Activated naive CD8-positive, alpha-beta T cell treated with anti-CD3 and anti-CD28 coated beads for 36 hours (primary cell): ENCODE results near the gene PEX7. TPM values are rescaled to one million over a fixed set of nuclear protein-coding genes. Genes with fewer than 3 reads are reported as not detected.

Experiments
- DNase-seq: peaks from one replicate; pipeline ENCODE4 v3.0.0; 2021
- H3K27ac Mint-ChIP-seq: one replicate; pipeline ENCODE4 v1.8.0; 2022; ENCODE audit warnings: mild to moderate bottlenecking, moderate library complexity, mixed read lengths
- H3K27me3 Mint-ChIP-seq: one replicate; pipeline ENCODE4 v1.8.0; 2022; ENCODE audit warnings: mild to moderate bottlenecking, mixed read lengths
- H3K36me3 Mint-ChIP-seq: one replicate; pipeline ENCODE4 v1.8.0; 2021; ENCODE audit warnings: mild to moderate bottlenecking, mixed read lengths
- H3K4me1 Mint-ChIP-seq: one replicate; pipeline ENCODE4 v1.8.0; 2021; ENCODE audit warnings: mixed read lengths
- H3K4me3 Mint-ChIP-seq: one replicate; pipeline ENCODE4 v1.8.0; 2022; ENCODE audit warnings: mild to moderate bottlenecking, moderate library complexity, mixed read lengths
- H3K9me3 Mint-ChIP-seq: one replicate; pipeline ENCODE4 v1.8.0; 2022; ENCODE audit warnings: mixed read lengths
- total RNA-seq, 2 experiments: library from RNA; stranded (reverse); gene quantifications; one replicate each; pipeline ENCODE4 v1.2.3, GENCODE V29; 2021

Gene PEX7, protein sequence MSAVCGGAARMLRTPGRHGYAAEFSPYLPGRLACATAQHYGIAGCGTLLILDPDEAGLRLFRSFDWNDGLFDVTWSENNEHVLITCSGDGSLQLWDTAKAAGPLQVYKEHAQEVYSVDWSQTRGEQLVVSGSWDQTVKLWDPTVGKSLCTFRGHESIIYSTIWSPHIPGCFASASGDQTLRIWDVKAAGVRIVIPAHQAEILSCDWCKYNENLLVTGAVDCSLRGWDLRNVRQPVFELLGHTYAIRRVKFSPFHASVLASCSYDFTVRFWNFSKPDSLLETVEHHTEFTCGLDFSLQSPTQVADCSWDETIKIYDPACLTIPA
- total RNA-seq: 1 to 10 TPM; 4.7 to 6.1 TPM

DNA sequence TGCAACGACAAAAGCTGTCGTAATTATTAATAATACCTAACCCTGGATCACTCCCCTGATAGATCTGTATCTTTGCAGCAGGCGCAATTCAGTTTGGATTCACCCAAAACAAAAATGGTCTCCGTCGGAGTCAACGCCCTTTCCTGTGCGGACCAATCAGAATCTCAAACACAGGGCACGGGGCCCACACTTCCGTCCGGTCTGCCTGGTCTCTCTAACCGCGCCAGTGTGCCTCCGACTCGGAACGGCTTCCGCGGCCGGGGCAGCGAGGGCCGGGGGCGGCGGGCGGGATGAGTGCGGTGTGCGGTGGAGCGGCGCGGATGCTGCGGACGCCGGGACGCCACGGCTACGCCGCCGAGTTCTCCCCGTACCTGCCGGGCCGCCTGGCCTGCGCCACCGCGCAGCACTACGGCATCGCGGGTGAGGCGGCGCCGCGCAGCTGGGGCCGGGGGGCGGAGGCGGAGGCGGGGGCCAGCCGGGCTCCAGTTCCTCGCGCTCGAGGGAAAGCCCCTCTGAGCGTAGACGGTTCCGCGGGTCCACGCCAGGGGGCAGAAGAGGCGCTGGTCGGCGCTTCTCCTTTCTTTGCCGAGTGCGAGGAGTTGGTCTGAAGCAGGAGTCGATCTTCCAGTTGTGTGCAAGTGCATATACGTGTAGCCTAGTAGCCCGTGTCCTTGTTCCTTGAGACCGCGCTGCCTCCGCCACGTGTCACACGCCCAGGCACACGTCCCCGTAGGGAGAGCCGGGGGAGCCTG, at the start of gene PEX7:
PEX7 (plus strand) TSS at position 217 of the 752 bp plus-strand sequence; CDS start at position 291, 74 bp downstream.
- Mint-ChIP-seq H3K36me3 (peaks cover 29% of the 10 kb centered on the region), H3K4me3 (peak within 1 kb of the TSS; percentile 88), H3K27ac (peak within 1 kb of the TSS; percentile 93), H3K27me3 (peaks cover 4% of the 10 kb centered on the region), H3K4me1 (peaks cover 13% of the 10 kb centered on the region), H3K9me3 (no peaks in the 10 kb centered on the region)
- peak; percentile 88 for DNase-seq

DNA sequence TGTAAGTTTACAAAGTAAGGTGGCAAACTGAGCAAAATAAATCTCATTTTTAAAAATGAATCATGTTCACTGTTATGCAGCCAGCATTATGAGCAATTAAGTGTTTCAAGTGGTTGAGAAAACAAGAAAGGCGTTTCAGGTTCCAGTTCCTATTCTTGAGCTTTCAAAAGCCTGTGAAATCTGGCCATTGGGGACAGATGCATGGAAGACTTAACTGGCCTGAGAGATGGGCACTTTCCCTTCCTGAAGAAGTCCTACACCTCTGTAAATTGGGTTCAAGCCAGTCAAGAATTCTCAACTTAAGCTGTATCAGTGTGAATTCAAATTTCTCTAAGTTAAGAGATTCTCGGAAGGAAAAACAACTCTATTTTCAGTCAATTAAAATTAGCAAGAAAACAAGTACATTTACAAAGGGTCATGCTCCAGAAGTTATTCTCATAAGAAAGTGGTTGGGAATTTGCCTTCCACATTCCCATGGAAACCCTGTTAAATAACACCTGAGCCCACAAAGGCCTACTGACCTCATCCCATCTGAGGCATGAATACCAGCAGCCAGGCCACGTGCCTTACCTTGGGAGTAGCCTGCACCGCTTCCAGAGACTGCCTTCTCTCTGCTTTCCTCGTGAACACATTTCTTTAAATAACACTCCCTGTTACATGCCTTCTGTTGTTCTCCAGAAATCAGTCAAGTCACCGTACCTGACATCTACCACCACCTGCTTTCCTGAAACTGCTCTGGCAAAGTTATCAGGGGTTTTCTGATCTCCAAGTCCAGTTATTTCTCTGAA, 49.5 kb upstream of the PEX7 start:
- no peak overlapping the region for H3K27ac Mint-ChIP-seq
- H3K4me3 Mint-ChIP-seq: no peak overlapping the region
- H3K36me3 Mint-ChIP-seq: peaks cover 13% of the 10 kb centered on the region
- no peaks in the 10 kb centered on the region for H3K9me3 Mint-ChIP-seq
- peaks cover 3% of the 10 kb centered on the region for H3K27me3 Mint-ChIP-seq
- no peak for DNase-seq
- H3K4me1 Mint-ChIP-seq: peaks cover 24% of the 10 kb centered on the region

DNA sequence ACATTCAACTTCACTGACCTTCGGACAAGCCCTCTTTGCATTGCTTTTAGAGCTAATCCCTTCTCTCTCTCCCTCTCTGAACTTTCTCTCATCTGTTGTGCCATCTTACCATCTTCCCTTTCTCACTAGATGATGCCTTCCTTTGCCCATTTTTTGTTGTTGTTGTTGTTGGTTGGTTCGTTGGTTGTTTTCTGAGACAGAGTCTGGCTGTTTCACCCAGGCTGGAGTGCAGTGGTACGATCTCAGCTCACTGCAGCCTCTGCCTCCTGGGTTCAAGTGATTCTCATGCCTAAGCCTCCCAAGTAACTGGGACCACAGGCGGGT, 49.0 kb upstream of the PEX7 start:
- H3K27ac Mint-ChIP-seq: no peak overlapping the region
- no peak overlapping the region for H3K4me3 Mint-ChIP-seq
- peaks cover 23% of the 10 kb centered on the region for H3K4me1 Mint-ChIP-seq
- no peak for DNase-seq
- no peaks in the 10 kb centered on the region for H3K9me3 Mint-ChIP-seq
- H3K27me3 Mint-ChIP-seq: peaks cover 3% of the 10 kb centered on the region
- peaks cover 13% of the 10 kb centered on the region for H3K36me3 Mint-ChIP-seq

DNA sequence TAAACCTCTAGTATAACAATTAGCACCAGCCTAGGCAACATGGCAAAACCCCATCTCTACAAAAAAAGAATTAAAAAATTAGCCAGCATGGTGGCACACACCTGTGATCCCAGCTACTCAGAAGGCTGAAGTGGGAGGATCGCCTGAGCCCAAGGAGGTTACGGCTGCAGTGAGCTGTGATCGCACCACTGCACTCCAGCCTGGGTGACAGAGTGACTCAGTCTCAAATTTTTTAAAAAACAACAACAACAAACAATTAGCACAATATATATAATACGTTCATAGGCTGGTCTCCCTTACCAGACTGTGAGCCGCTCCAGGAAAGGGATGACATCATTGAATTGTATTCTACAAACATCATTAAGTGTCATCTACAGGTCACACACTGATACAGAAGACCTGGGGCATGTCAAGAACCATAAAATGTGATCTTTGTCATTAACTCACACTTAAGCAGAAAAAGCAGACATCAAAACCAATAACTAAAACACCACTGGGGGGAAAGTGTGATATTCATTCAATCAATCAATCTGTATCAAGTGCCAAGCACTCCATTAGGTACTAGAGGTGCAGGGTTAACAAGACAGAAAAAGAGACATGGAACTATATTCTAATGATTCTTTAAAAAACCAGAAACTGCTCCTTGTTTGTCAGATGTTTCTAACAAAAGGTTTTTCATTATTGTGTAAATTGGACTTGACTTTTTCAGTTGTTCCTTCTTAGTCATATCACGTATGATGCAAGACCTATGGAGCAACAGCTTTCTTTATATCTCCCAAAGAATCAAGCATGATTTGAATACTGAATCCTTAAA, 48.0 kb upstream of the PEX7 start:
- DNase-seq: no peak
- no peak overlapping the region for H3K27ac Mint-ChIP-seq
- peaks cover 23% of the 10 kb centered on the region for H3K4me1 Mint-ChIP-seq
- peaks cover 2% of the 10 kb centered on the region for H3K27me3 Mint-ChIP-seq
- no peaks in the 10 kb centered on the region for H3K9me3 Mint-ChIP-seq
- peaks cover 13% of the 10 kb centered on the region for H3K36me3 Mint-ChIP-seq
- H3K4me3 Mint-ChIP-seq: no peak overlapping the region

DNA sequence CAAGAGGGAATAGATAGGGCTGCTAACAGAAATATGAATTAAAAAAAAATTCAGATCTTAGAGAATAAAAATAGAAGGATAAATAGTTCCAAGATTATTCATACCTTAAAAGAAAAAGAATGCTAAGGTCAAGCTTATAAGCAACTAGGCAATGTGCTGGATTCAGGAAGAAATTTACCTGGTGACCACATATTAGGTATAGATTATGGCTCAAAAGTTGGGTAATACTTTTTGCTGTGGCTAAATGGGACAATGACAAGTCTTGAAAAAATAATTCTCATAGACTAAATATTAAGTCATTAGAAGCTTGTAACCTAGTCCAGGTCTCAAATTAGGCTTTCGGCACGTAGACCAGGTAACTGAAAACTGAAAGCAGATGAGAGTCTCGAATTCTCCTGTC, 47.3 kb upstream of the PEX7 start:
- Mint-ChIP-seq H3K4me1 (peaks cover 23% of the 10 kb centered on the region), H3K27ac (no peak overlapping the region), H3K36me3 (peaks cover 13% of the 10 kb centered on the region), H3K4me3 (no peak overlapping the region), H3K9me3 (no peaks in the 10 kb centered on the region), H3K27me3 (no peaks in the 10 kb centered on the region)
- DNase-seq: no peak

DNA sequence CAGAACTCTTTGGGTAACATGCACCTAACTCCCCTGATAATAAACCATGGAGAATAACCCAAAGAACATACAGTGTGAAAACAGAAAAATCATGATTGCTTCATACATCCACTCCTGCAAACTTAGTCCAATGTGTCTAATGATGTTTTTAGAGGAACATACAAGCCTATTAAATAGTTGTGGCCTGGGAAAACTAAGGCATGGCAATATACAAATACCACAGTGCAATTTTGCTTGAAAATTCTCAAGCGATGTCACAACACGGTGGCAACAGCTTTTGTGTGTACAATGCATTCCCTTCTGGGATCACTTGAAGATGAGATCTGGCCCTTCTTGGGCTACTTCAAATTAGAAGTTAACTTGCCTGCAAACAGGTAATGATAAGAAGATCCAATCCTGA, 46.8 kb upstream of the PEX7 start:
- peaks cover 23% of the 10 kb centered on the region for H3K4me1 Mint-ChIP-seq
- peaks cover 13% of the 10 kb centered on the region for H3K36me3 Mint-ChIP-seq
- no peaks in the 10 kb centered on the region for H3K9me3 Mint-ChIP-seq
- DNase-seq: no peak
- H3K27me3 Mint-ChIP-seq: no peaks in the 10 kb centered on the region
- no peak overlapping the region for H3K27ac Mint-ChIP-seq
- H3K4me3 Mint-ChIP-seq: no peak overlapping the region

DNA sequence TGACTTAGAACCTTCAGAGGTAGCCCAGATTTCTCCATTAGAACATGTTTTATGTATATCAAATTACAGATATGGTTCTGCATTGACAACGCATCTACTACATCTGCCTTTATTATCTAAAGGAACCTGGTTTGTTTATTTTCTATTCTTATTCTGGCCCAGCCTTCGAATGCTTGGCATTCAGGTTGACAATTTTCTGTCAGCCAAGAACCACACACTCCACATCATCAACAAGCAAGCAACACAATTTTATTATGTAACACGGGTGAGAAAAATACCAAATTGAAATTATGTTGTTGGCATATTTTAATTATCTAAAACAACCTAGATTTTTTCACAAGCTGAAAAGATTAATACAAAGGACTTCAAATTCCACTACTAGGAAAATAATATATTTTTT, 44.7 kb upstream of the PEX7 start:
- Mint-ChIP-seq H3K9me3 (no peaks in the 10 kb centered on the region), H3K27ac (no peak overlapping the region), H3K4me1 (peaks cover 27% of the 10 kb centered on the region)

DNA sequence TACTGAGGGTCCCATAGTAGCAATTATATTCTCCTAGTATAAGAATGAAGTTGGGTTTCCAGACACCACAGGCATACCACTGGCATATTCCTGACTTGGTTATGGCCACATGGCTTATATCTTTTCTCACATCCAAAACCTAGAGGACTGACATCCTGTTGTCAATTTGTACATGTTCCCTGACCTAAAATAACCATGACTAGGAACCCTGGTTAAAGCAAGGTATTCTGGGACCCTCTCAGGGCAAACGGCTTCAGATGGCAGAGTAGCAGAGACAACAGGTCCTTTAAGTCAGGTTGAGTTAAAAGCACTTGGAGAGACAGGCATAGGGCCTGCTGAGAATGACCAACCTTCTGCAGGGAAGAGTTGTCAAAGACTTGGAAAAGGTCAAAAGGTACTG, 42.7 kb upstream of the PEX7 start:
- DNase-seq: no peak
- Mint-ChIP-seq H3K27ac (no peak overlapping the region), H3K9me3 (no peaks in the 10 kb centered on the region), H3K4me3 (no peak overlapping the region), H3K36me3 (peaks cover 14% of the 10 kb centered on the region), H3K27me3 (no peaks in the 10 kb centered on the region), H3K4me1 (peaks cover 32% of the 10 kb centered on the region)

More for the DNA sequence above, 44.7 kb upstream of the PEX7 start:
- peaks cover 13% of the 10 kb centered on the region for H3K36me3 Mint-ChIP-seq
- no peaks in the 10 kb centered on the region for H3K27me3 Mint-ChIP-seq
- no peak for DNase-seq
- no peak overlapping the region for H3K4me3 Mint-ChIP-seq

DNA sequence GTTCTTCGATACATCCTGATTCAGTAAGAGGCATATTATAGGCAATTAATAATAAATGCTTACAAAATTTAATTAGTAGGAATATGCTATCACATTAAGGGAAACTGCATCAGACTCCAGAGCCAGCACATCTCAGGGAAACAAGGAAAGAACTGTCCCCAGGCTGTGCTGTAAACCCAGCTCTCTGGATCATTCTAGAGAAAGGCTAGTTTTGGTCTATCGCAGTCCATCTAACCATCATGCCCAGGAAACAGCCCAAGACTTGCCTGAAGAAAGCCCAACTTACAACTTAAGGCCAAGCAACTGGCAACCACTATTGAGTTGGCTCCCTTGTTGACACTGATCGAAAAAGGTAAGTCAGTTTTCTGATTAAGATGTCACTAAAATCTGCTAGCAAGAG, 41.4 kb upstream of the PEX7 start:
- Mint-ChIP-seq H3K4me3 (no peak overlapping the region), H3K36me3 (peaks cover 11% of the 10 kb centered on the region), H3K27ac (no peak overlapping the region), H3K27me3 (no peaks in the 10 kb centered on the region), H3K9me3 (no peaks in the 10 kb centered on the region), H3K4me1 (peaks cover 37% of the 10 kb centered on the region)
- DNase-seq: no peak

DNA sequence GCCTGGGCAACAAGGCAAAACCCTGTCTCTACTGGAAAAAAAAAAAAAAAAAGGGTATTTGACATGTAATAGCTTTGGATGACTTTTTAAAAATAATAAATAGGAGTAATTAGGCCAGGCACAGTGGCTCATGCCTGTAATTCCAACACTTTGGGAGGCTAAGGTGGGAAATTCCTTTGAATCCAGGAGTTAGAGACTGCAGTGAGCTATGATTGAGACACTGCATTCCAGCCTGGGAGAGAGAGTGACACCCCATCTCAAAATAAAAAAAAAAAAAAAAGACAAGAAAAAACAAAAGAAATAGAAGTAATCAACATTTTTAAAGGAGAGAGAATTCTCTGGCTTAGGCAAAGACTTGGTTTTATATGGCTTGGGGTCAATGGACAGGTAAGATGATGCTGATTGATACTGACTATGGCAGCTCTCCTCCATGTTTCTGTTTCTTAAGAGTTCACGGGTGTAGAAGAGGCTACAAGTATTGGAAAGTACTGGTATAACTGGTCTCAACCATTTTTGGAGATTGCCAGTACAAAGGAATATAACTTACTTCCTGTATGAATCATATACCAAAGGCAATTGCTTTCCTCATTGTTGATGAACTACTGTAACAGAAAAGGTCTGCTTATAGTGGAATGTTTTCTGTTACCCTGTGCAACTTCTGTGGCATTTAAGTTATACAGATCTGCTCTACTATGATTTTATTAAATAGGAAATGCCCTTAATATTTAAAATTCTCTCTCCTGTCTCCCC, 40.2 kb upstream of the PEX7 start:
- peaks cover 39% of the 10 kb centered on the region for H3K4me1 Mint-ChIP-seq
- H3K27ac Mint-ChIP-seq: no peak overlapping the region
- H3K27me3 Mint-ChIP-seq: no peaks in the 10 kb centered on the region
- no peaks in the 10 kb centered on the region for H3K9me3 Mint-ChIP-seq
- peaks cover 9% of the 10 kb centered on the region for H3K36me3 Mint-ChIP-seq
- no peak for DNase-seq
- no peak overlapping the region for H3K4me3 Mint-ChIP-seq

DNA sequence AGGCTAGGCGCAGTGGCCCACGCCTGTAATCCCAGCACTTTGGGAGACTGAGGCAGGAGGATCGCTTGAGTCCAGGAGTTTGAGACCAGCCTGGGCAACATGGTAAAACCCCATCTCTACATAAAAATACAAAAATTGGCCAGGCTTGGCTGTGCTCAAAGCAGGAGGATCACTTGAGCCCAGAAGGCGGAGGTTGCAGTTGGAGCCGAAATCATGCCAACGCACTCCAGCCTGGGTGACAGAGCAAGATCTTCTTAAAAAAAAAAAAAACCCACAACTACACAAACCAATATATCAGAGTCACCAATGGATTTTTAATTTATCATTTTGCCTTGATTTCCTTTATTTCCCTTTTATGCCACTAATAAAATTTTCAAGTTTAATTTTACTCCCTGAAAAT, 39.4 kb upstream of the PEX7 start:
- no peaks in the 10 kb centered on the region for H3K27me3 Mint-ChIP-seq
- H3K4me3 Mint-ChIP-seq: no peak overlapping the region
- no peak overlapping the region for H3K27ac Mint-ChIP-seq
- no peaks in the 10 kb centered on the region for H3K9me3 Mint-ChIP-seq
- peaks cover 9% of the 10 kb centered on the region for H3K36me3 Mint-ChIP-seq
- peaks cover 45% of the 10 kb centered on the region for H3K4me1 Mint-ChIP-seq
- no peak for DNase-seq

DNA sequence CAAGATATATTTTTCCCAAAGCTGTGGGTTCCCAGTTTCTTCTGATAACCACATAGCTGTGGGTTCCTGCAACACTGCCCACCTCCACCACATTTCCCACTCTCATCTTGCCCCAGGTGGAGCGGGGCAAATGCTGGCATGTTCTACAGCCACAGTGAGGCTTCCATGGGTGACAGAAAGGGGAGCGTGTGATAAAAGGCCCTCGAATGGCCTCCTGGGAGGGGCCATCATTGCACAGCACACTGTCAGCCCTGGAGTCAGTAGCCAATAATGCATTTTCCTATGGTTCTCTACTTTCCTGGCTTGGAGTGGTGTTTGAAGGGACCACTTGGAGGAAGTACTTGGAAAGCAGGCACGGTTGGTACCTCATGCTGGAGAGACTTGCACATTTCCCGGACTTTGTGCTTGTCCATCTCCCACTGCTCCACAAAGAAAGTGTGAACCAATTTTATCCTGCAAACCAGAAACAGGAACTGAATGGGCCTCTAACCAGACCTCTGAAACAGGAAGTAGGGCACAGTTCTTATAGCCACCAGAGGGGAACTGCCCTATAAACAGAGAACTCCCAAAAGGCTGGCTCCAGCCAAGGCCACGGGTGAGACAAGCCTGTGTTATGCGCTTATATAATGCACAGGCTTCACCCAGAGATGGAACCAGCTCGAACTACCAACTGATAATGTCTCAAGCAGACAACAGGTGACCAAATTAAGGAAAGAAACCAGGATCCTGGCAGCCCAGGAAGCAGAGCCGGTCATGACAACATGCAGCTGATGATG, 38.7 kb upstream of the PEX7 start:
- H3K4me3 Mint-ChIP-seq: peak overlapping the region; percentile 30
- DNase-seq: no peak
- H3K27me3 Mint-ChIP-seq: no peaks in the 10 kb centered on the region
- H3K9me3 Mint-ChIP-seq: no peaks in the 10 kb centered on the region
- peaks cover 52% of the 10 kb centered on the region for H3K4me1 Mint-ChIP-seq
- H3K36me3 Mint-ChIP-seq: peaks cover 15% of the 10 kb centered on the region
- H3K27ac Mint-ChIP-seq: peak overlapping the region; percentile 35

DNA sequence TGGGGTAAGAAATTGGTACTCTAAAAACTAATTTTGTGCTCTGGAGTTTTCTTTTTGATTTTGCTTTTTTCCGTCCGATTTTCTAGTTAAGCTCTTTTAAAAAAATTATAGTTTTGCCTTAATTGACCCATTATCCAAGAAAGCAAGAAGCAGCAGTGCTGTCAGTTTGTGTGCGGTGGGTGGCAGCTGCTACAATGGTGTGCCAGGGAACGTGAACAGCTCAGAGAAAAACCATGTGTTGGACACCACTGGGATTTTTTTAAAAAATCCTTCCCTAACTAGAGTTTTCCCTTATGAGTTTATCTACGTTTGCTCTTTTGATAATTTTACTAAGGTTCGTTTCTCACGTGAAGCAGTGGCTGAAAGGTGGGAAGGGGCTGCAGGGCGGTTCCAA, 38.1 kb upstream of the PEX7 start:
- H3K36me3 Mint-ChIP-seq: peaks cover 16% of the 10 kb centered on the region
- H3K4me1 Mint-ChIP-seq: peaks cover 56% of the 10 kb centered on the region
- peak overlapping the region; percentile 30 for H3K4me3 Mint-ChIP-seq
- no peaks in the 10 kb centered on the region for H3K9me3 Mint-ChIP-seq
- H3K27me3 Mint-ChIP-seq: no peaks in the 10 kb centered on the region
- no peak for DNase-seq
- H3K27ac Mint-ChIP-seq: no peak overlapping the region
